K562 (cell line): ENCODE data around the gene PRKAR2B.
"Not testable (repeated sequence)": the region's sequence is repeated elsewhere in the genome, so short reads cannot be mapped to it uniquely, and the experiment has no call there.

Source experiments
- BHLHE40 ChIP-seq: IDR thresholded peaks from 2 replicates; pipeline ENCODE4 v1.6.1; 2011; ENCODE audit warnings: low read length, improper control_type of control experiment
- CBFB ChIP-seq: sonication (generic); formaldehyde crosslinking; IDR thresholded peaks from 2 replicates; pipeline ENCODE4 v1.4.0; 2020; ENCODE audit warnings: mild to moderate bottlenecking, missing genetic modification reagents
- CTCF ChIP-seq, 3 experiments: IDR thresholded peaks in 2 of 3; conservative IDR thresholded peaks in 1 of 3; 2 replicates each; pipeline ENCODE4 v1.5.1; 2011 to 2012; ENCODE audit warnings: low read length in 3 of 3, mild to moderate bottlenecking in 3 of 3, control low read depth in 2 of 3, improper control_type of control experiment in 1 of 3, inconsistent platforms in 1 of 3, low read depth in 1 of 3, mixed read lengths in 1 of 3, moderate library complexity in 1 of 3; ENCODE audit not compliant: insufficient read depth in 2 of 3
- FUS ChIP-seq: fragments of 200-400 bp; formaldehyde crosslinking; optimal IDR thresholded peaks from 2 replicates; pipeline ENCODE3; 2017; ENCODE audit warnings: low read depth, low read length
- MAFG ChIP-seq: fragments of 450-650 bp; conservative IDR thresholded peaks from 2 replicates; pipeline ENCODE4 v1.6.1; 2016; ENCODE audit warnings: missing genetic modification characterization, missing compliant biosample characterization
- MYNN ChIP-seq, 2 experiments: sonication (generic); formaldehyde crosslinking in 1 of 2; IDR thresholded peaks; 2 replicates each; pipeline versions ENCODE4 v1.5.0 to v1.6.1; 2016 to 2020; ENCODE audit warnings: antibody characterized with exemption in 1 of 2, missing genetic modification reagents in 1 of 2
- RAD21 ChIP-seq, 2 experiments: fragments of 250-450 bp in 1 of 2; fragments of 450-650 bp in 1 of 2; sonication (Bioruptor Pico) in 1 of 2; formaldehyde crosslinking in 1 of 2; IDR thresholded peaks in 1 of 2; conservative IDR thresholded peaks in 1 of 2; 2 replicates each; pipeline versions ENCODE4 v1.4.0 to v1.8.0; 2020 to 2022; ENCODE audit warnings: mild to moderate bottlenecking in 2 of 2, moderate library complexity in 1 of 2
- SFPQ ChIP-seq: fragments of 200-400 bp; formaldehyde crosslinking; IDR thresholded peaks from 2 replicates; pipeline ENCODE4 v1.6.1; 2017; ENCODE audit warnings: mild to moderate bottlenecking, low read depth, low read length, moderate library complexity
- SP1 ChIP-seq: sonication (generic); formaldehyde crosslinking; IDR thresholded peaks from 2 replicates; pipeline ENCODE4 v1.8.1; 2022; ENCODE audit warnings: mild to moderate bottlenecking, missing genetic modification reagents
- ZBTB8A ChIP-seq: fragments of 450-650 bp; IDR thresholded peaks from 2 replicates; pipeline ENCODE4 v1.6.1; 2018; ENCODE audit warnings: mild to moderate bottlenecking, moderate library complexity; ENCODE audit not compliant: partially characterized antibody
- ZKSCAN1 ChIP-seq: fragments of 150-350 bp; IDR thresholded peaks from 2 replicates; pipeline ENCODE4 v1.6.1; 2016; ENCODE audit warnings: low read depth, low read length
- ZNF24 ChIP-seq: fragments of 450-650 bp; IDR thresholded peaks from 2 replicates; pipeline ENCODE4 v1.6.1; 2016
- ZNF785 ChIP-seq: fragments of 250-450 bp; sonication (Bioruptor Pico); IDR thresholded peaks from 2 replicates; pipeline ENCODE4 v1.4.0; 2020; ENCODE audit warnings: mild to moderate bottlenecking

- not testable (repeated sequence) for TF ChIP-seq SP1 (CRISPR knock-in tag); BHLHE40; ZNF785 (CRISPR knock-in tag); FUS; ZBTB8A; MYNN (IDR thresholded peaks at IDR 0.05); MYNN (CRISPR knock-in tag; IDR thresholded peaks at IDR 0.05); MAFG (tag); CTCF (IDR thresholded peaks at IDR 0.05 in 2 of 3, conservative IDR thresholded peaks at IDR 0.05 in 1 of 3; ENCODE audit: insufficient read depth in 2 of 3, low read depth in 1 of 3, low read length in 3 of 3); SFPQ; CBFB; RAD21 (CRISPR knock-in tag; conservative IDR thresholded peaks at IDR 0.05 in 1 of 2, IDR thresholded peaks at IDR 0.05 in 1 of 2); ZKSCAN1; ZNF24
Measured at GRCh38 chr7:107093671-107094070, 49.2 kb downstream of the PRKAR2B start.
